Measurements from ENCODE around the gene RTN3. TPM values are rescaled to one million over a fixed set of nuclear protein-coding genes. Genes with fewer than 3 reads are reported as not detected.

RTN3 gene
- total RNA-seq, 1 experiment from 2014 or later, result 275 TPM

- Histone ChIP-seq H3K27me3 (replicated peaks; ENCODE audit: insufficient read depth, low read depth, low read length, poor library complexity) (no peaks in the 10 kb centered on the region), H3K4me3 (ENCODE audit: low read depth, low read length, poor library complexity, severe bottlenecking) (no peak overlapping the region), H3K9me3 (ENCODE audit: low read depth, low read length, poor library complexity, severe bottlenecking) (no peaks in the 10 kb centered on the region), H3K4me1 (ENCODE audit: insufficient read depth, low read length, poor library complexity, severe bottlenecking) (peaks cover 70% of the 10 kb centered on the region), H3K27ac (ENCODE audit: low read depth, low read length, poor library complexity, severe bottlenecking) (peak overlapping the region; percentile 84), H3K36me3 (ENCODE audit: insufficient read depth, low read length, poor library complexity, severe bottlenecking) (peaks cover 2% of the 10 kb centered on the region)
- no peak for DNase-seq (ENCODE audit: low spot score)
- ChIA-PET POLR2A (ENCODE audit: low non-redundant PET) (no interaction called here), CTCF (no interaction called here)
- no peak for TF ChIP-seq CTCF (conservative IDR thresholded peaks at IDR 0.05; ENCODE audit: low read depth, low read length)
- no peak for TF ChIP-seq EZH2 (IDR thresholded peaks at IDR 0.05; ENCODE audit: borderline replicate concordance, low read depth, low read length, poor library complexity, severe bottlenecking)
- intact Hi-C loops (cut with micrococcal nuclease; ENCODE audit: unreplicated experiment), result no loop called here
- BruUV-seq (replicated peaks), result no TSS peak
Observed at GRCh38 chr11:63687845-63688244, 6.5 kb downstream of the RTN3 start.

DNA sequence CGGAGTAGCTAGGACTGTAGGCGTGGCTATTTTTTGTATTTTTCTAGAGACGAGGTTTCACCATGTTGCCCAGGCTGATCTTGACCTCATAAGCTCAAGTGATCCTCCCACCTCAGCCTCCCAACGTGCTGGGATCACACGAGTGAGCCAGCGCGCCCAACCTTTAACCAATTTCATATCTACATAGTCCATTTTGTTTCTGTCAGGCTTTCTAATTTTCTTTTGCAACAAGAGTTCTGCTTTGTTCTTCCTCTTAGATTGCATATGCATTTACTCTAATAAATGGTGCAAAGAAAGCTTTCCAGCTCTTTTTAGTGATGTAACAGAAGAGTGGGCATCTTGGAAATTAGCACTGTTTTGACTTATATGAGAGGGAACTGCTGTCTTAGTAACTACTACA, 13.3 kb downstream of the RTN3 start:
- no peaks in the 10 kb centered on the region for H3K27me3 ChIP-seq (replicated peaks; ENCODE audit: insufficient read depth, low read depth, low read length, poor library complexity)
- intact Hi-C loops (cut with micrococcal nuclease; ENCODE audit: unreplicated experiment), result no loop called here
- TF ChIP-seq CTCF (conservative IDR thresholded peaks at IDR 0.05; ENCODE audit: low read depth, low read length) (no peak), EZH2 (IDR thresholded peaks at IDR 0.05; ENCODE audit: borderline replicate concordance, low read depth, low read length, poor library complexity, severe bottlenecking) (no peak)
- ChIA-PET CTCF (no interaction called here), POLR2A (ENCODE audit: low non-redundant PET) (no interaction called here)
- H3K4me3 ChIP-seq (ENCODE audit: low read depth, low read length, poor library complexity, severe bottlenecking), result no peak overlapping the region
- peak overlapping the region; percentile 11 for H3K27ac ChIP-seq (ENCODE audit: low read depth, low read length, poor library complexity, severe bottlenecking)
- no peaks in the 10 kb centered on the region for H3K9me3 ChIP-seq (ENCODE audit: low read depth, low read length, poor library complexity, severe bottlenecking)
- no peak for DNase-seq (ENCODE audit: low spot score)
- H3K36me3 ChIP-seq (ENCODE audit: insufficient read depth, low read length, poor library complexity, severe bottlenecking), result no peaks in the 10 kb centered on the region
- BruUV-seq (replicated peaks), result no TSS peak
- H3K4me1 ChIP-seq (ENCODE audit: insufficient read depth, low read length, poor library complexity, severe bottlenecking), result peaks cover 29% of the 10 kb centered on the region

DNA sequence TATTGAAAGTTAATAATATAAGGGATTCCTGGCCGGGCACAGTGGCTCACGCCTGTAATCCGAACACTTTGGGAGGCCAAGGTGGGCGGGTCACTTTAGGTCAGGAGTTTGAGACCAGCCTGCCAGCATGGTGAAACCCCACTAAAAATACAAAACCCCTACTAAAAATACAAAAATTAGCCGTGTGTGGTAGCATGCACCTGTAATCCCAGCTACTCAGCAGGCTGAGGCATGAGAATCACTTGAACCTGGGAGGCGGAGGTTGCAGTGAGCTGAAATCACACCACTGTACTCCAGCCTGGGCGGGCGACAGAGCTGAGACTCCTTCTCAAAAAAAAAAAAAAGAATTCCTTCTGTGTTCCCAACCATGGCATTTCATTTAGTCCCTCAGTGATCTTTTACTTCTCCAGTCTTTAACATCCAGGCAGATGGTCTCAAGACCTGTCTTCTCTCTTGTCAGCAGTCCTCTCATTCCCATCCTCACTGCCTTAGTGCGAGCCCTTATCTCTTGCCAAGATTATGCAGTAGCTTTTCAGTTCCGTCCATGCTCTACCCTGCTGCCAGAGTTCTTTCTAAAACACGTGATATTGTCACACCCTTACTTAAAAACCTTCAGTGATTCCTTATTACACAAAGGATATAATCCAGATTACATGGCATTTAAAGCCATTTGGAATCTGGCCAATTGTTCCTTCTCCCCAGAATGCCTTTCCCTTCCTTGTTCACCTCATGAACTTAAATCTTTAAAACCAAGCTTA, 17.9 kb downstream of the RTN3 start:
- no peak for TF ChIP-seq CTCF (conservative IDR thresholded peaks at IDR 0.05; ENCODE audit: low read depth, low read length)
- TF ChIP-seq EZH2 (IDR thresholded peaks at IDR 0.05; ENCODE audit: borderline replicate concordance, low read depth, low read length, poor library complexity, severe bottlenecking), result no peak
- no peaks in the 10 kb centered on the region for H3K27me3 ChIP-seq (replicated peaks; ENCODE audit: insufficient read depth, low read depth, low read length, poor library complexity)
- no TSS peak for BruUV-seq (replicated peaks)
- H3K9me3 ChIP-seq (ENCODE audit: low read depth, low read length, poor library complexity, severe bottlenecking), result no peaks in the 10 kb centered on the region
- DNase-seq (ENCODE audit: low spot score), result peak; percentile 56
- no peaks in the 10 kb centered on the region for H3K36me3 ChIP-seq (ENCODE audit: insufficient read depth, low read length, poor library complexity, severe bottlenecking)
- intact Hi-C loops (cut with micrococcal nuclease; ENCODE audit: unreplicated experiment), result no loop called here
- CTCF ChIA-PET, result no interaction called here
- POLR2A ChIA-PET (ENCODE audit: low non-redundant PET), result interaction anchor here (0.6 kb wide), 2 partner anchors 30 to 40 kb away, joined by 3 to 4 read pairs; no protein-coding TSS in a partner anchor
- peak overlapping the region; percentile 31 for H3K27ac ChIP-seq (ENCODE audit: low read depth, low read length, poor library complexity, severe bottlenecking)
- peaks cover 21% of the 10 kb centered on the region for H3K4me1 ChIP-seq (ENCODE audit: insufficient read depth, low read length, poor library complexity, severe bottlenecking)
- no peak overlapping the region for H3K4me3 ChIP-seq (ENCODE audit: low read depth, low read length, poor library complexity, severe bottlenecking)
